ENCODE measurements around the gene ABL2. TPM values are rescaled to one million over a fixed set of nuclear protein-coding genes. Genes with fewer than 3 reads are reported as not detected.

ABL2 gene
- total and polyA plus RNA-seq, 2 donors (not counting 3 experiments of a cell fraction or from before 2014, with no cell fraction given): 41.8 to 158 TPM

DNA sequence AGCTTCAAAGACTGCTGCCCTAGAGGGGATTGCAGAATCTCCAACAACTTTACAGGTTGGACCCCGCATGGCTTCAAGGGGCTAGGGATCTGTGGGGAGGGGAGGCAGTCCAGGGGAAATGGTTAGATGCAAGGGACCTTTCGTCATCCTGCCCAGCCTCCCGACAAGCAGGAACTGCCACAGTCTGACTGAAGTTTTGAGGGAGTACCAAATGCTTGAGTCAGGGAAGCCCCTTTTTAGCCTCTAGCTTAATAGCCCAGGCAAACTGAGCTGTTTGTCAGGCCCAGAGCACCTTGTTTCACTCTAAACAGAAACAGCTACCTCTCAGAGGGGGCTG lies 146.5 kb downstream of the ABL2 start:
- Histone ChIP-seq H3K79me2 (ENCODE audit: control insufficient read depth, insufficient read depth, low read length) (peaks cover 12% of the 10 kb centered on the region), H3K36me3 (ENCODE audit: control insufficient read depth in 2 of 2, extremely low read depth in 1 of 2, insufficient read depth in 2 of 2, low read length in 2 of 2) (no peaks in the 10 kb centered on the region), H3K4me3 (replicated peaks in 1 of 3; ENCODE audit: insufficient read depth in 1 of 3, low read depth in 1 of 3, low read length in 3 of 3) (peak overlapping the region; percentile 68 to 80 (median 77)), H3K9ac (replicated peaks; ENCODE audit: extremely low read depth, insufficient read depth, low read length) (peak overlapping the region; percentile 73), H2AFZ (ENCODE audit: low read depth, low read length) (peak overlapping the region; percentile 24), H4K20me1 (replicated peaks; ENCODE audit: control insufficient read depth, extremely low read depth, insufficient read depth, low read length) (no peaks in the 10 kb centered on the region), H3K27me3 (ENCODE audit: control insufficient read depth in 2 of 2, insufficient read depth in 2 of 2, low read length in 2 of 2) (no peaks in the 10 kb centered on the region), H3K27ac (ENCODE audit: insufficient read depth, low read depth, low read length) (peak overlapping the region; percentile 9), H3K9me1 (replicated peaks; ENCODE audit: control insufficient read depth, extremely low read depth, insufficient read depth, low read length) (no peaks in the 10 kb centered on the region), H3K4me2 (ENCODE audit: insufficient read depth, low read length) (peak overlapping the region; percentile 91), H3K4me1 (ENCODE audit: control insufficient read depth, extremely low read depth, insufficient read depth, low read length) (peaks cover 16% of the 10 kb centered on the region), H3K9me3 (replicated peaks; ENCODE audit: control insufficient read depth, insufficient read depth, low read length) (no peaks in the 10 kb centered on the region)
- intact Hi-C loops (cut with micrococcal nuclease) (loop anchor here (5.0 kb wide), 2 partner anchors 551 to 729 kb away; no protein-coding TSS in a partner anchor), dilution Hi-C loops (cut with MboI; ENCODE audit: extremely low pct_ligation_motif_present, low sequenced_read_pairs) (no loop called here)
- FAIRE-seq (peak; percentile 81), DNase-seq (ENCODE audit: low read depth, low spot score) (no peak)
- CTCF ChIA-PET: interaction anchor here (0.6 to 1.4 kb wide), 4 partner anchors 108 to 581 kb away, joined by 3 to 4 read pairs (median 3); no protein-coding TSS in a partner anchor
- BruUV-seq (replicated peaks): TSS peak; percentile 13
- POLR2A ChIA-PET: interaction anchor here (0.8 kb wide), 1 partner anchor 9 kb away, joined by 3 read pairs; no protein-coding TSS in a partner anchor
- TF ChIP-seq, protein P1, sequence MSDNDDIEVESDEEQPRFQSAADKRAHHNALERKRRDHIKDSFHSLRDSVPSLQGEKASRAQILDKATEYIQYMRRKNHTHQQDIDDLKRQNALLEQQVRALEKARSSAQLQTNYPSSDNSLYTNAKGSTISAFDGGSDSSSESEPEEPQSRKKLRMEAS (IDR thresholded peaks at IDR 0.05; ENCODE audit: insufficient read depth, insufficient read length): peak; percentile 58
- TF ChIP-seq, protein P2, sequence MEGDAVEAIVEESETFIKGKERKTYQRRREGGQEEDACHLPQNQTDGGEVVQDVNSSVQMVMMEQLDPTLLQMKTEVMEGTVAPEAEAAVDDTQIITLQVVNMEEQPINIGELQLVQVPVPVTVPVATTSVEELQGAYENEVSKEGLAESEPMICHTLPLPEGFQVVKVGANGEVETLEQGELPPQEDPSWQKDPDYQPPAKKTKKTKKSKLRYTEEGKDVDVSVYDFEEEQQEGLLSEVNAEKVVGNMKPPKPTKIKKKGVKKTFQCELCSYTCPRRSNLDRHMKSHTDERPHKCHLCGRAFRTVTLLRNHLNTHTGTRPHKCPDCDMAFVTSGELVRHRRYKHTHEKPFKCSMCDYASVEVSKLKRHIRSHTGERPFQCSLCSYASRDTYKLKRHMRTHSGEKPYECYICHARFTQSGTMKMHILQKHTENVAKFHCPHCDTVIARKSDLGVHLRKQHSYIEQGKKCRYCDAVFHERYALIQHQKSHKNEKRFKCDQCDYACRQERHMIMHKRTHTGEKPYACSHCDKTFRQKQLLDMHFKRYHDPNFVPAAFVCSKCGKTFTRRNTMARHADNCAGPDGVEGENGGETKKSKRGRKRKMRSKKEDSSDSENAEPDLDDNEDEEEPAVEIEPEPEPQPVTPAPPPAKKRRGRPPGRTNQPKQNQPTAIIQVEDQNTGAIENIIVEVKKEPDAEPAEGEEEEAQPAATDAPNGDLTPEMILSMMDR (IDR thresholded peaks at IDR 0.05; ENCODE audit: extremely low read depth in 1 of 2, insufficient read depth in 1 of 2, low read depth in 1 of 2, low read length in 2 of 2): no peak
- TF ChIP-seq POLR2AphosphoS5 (IDR thresholded peaks at IDR 0.05; ENCODE audit: insufficient read depth, low read depth, low read length): no peak

Measured in endothelial cell of umbilical vein (primary cell).